DMS153 (cell line): ENCODE data around the gene ANKRD18B.
A peak's percentile ranks its signal among the peaks of the same experiment; 100 is the strongest.
"Not testable (repeated sequence)": the region's sequence is repeated elsewhere in the genome, so short reads cannot be mapped to it uniquely, and the experiment has no call there.

Experiments
- DNase-seq: peaks from one replicate; lab custom pipeline; 2025; lab: John Stamatoyannopoulos, UW

The ANKRD18B gene

GRCh38 chr9:33612410-33612809, 88.4 kb downstream of the ANKRD18B start:
- not testable (repeated sequence) for DNase-seq

GRCh38 chr9:33614001-33614687, 90.1 kb downstream of the ANKRD18B start:
- no peak for DNase-seq

- DNase-seq, result not testable (repeated sequence)
Measured at GRCh38 chr9:33618370-33618769, 94.3 kb downstream of the ANKRD18B start.

- peak; percentile 55 for DNase-seq
Measured at GRCh38 chr9:33619666-33620404, 95.8 kb downstream of the ANKRD18B start.

- DNase-seq, result peak; percentile 75
Measured at GRCh38 chr9:33620738-33621439, 96.8 kb downstream of the ANKRD18B start.
